HTERT RPE-1 (cell line): ENCODE results near the gene CASP7.
"Not testable (repeated sequence)": the region's sequence is repeated elsewhere in the genome, so short reads cannot be mapped to it uniquely, and the experiment has no call there.

Source experiments
- in situ Hi-C: fragments of 300-500 bp; cut with MboI; formaldehyde crosslinking; loops from 4 replicates; pipeline ENCODE4 v1.14.3; 2020; ENCODE audit warnings: low sequenced_read_pairs

Gene CASP7

DNA sequence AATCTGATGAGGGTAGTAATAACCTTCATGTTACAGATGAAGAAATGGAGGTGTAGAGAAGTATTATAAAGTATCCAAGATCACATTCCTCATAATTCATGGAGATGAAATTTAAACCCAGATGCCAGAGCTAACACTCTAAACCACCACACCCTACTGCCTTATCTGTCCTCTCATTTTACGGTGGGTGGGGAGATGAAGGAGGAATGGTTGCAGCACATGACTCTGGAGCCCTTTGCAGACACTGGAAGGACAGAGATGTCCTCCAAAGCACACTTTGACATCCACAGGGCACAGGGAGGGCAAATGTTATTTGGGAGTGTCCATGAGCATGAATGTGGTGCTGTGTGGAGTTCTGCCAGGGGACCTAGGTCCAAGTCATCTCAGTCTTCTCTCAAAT is 72.8 kb downstream of the CASP7 start:
- in situ Hi-C loops: no loop called here

DNA sequence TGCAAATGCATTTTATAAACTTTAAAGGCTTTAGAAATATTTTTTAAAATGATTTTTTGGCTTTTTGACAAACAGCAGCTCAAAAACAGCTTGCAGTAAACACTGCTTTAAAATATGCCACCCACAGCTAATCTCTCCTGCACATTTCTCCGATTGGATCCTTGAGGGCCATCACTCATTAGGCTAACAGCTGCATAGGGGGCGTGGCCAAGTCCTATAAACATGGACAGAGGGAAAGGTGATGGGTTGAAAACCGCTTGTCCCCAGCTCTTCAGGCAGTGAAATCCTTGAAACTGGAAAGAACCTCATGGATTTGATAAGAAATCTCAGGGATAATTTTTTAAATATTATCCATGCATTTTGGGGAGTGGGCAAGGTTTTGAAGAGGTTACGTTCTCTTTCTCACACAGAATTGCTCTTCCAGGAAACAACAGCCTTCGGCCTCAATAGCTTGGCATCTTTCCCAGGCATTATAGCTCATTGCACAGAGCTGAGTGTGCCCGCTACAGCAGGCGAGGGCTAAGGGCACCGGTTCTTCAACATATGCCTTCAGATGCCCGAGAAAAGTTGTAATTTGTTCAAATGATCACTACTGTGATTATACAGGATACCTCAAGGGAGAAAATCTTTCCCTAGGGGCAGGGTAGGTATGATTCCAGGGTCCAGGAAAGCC is 73.4 kb downstream of the CASP7 start:
- in situ Hi-C loops: no loop called here

DNA sequence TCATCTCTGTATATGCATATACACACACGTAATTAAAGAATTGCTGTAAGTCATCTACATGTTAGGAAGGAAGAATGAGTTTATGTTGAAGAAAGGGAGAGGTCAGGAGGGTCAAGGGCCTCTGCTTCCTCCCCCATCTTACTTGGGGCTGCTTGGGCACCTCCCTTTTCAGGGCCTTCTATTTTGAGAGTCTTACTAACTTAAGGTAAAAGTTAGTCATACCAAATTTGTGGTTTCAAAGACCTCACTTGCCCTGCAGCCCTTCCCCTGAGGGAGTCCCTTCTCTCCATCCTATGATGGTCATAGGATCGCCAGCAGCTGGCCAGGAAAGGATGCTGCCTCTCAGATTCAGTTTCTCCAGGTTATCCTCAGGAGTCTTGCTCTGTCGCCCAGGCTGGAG is 74.4 kb downstream of the CASP7 start:
- in situ Hi-C loops: no loop called here

DNA sequence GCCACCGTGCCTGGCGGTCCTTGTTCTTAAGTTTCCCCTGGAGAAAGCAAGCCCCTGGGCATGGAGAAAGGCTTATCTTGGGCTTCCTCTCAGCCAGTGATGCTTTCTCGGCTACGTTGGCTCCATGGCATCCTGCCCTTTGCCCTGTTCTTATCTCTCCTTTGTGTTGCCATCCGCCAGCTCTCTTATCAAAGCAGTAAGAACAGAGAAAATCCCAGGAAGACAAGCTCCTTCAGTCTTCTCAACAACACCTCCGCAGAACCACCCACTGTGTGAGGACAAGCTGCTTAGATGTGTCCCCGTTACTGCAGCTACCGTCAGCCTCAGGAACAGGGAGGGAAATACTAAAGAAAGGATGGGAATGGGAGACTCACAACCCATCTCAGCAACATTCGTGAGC is 75.1 kb downstream of the CASP7 start:
- in situ Hi-C loops: no loop called here

DNA sequence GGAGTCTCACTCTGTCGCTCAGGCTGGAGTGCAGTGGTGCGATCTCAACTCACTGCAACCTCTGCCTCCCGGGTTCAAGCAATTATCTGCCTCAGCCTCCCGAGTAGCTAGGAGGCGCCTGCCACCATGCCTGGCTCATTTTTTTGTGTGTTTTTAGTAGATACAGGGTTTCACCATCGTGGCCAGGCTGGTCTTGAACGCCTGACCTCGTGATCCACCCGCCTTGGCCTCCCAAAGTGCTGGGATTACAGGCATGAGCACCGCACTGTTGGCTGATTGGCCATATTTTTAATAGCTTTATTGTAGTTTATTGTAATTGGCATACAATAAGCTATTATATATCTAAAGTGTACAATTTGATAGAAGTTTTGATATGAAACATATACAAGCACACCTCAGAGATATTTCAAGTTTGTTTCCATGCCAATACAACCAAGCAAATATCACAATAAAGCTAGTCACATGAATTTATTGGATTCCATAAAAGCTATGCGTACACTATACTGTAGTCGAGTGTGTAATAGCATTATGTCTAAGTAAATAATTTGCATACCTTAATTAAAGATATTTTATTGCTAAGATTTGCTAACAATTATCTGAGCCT is 77.3 kb downstream of the CASP7 start:
- in situ Hi-C loops: no loop called here

DNA sequence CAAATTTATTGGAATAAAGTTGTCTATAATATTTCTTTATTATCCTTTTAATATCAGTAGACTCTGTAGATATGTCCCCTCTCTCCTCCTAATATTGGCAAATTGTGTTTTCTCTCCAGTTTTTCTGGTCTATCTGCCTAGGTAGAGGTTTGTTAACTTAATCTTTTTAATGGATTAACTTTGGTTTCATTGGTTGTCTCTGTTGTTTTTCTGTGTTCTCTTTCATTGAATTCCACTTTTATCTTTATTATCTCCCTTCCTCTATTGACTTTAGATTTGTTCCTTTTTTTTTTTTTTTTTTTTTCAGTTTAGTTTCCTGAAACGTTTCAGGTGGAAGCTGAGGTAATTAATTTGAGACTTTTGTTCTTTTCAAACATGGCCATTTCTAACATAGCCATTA is 82.4 kb downstream of the CASP7 start:
- in situ Hi-C loops: no loop called here

DNA sequence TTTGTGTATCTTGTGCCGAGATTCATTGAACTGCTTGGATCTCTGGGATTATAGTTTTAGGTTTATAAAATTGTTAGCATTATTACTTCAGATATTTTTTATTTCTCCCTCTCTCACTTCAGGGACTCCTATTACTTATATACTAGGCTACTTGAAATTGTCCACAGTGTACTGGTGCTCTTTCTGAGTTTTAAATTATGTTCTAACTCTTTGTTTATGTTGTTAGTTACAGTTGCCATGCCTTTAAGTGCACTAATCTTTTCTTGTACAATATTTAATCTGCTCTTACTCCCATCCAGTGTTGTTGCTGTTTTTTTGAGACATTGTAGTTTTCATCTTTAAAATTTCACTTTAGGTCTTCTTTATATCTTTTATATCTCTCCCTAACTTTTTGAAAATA is 84.9 kb downstream of the CASP7 start:
- in situ Hi-C loops: no loop called here

DNA sequence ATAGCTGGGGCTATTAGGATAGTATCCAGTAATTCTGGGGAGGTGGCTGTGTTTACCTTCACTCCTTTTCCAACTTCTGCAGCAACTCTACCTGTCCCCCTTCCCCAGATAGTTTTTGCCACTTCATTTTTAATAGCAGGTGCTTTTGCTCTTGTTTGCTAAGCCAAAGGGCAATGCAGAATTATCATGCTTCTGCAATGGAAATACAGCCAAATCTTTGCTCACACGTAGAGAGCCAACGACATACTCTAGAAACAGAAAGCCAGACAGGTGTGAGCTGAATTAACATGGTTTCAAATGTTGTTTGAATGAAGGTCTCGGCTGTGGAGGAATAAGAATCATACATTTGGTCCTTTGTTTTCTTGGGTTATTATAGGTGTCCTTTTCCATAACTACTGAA is 86.2 kb downstream of the CASP7 start:
- in situ Hi-C loops: no loop called here

DNA sequence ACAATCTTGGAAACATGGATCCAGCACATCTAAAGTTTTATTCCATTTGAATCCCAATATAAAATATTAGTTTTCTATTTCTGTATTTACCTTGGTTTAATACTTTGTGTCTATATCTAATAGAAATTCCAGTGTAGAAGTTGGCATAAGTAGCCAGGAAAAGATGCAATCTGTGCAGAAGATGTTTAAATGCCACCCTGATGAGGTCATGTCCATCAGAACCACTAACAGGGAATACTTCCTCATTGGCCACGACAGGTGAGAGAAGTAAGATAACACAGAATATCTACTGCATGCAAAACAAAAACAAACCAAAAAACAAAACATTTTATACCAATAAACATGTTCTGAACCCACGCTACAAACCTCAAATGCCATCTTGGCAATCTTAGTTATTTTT is 87.5 kb downstream of the CASP7 start:
- in situ Hi-C loops: no loop called here

DNA sequence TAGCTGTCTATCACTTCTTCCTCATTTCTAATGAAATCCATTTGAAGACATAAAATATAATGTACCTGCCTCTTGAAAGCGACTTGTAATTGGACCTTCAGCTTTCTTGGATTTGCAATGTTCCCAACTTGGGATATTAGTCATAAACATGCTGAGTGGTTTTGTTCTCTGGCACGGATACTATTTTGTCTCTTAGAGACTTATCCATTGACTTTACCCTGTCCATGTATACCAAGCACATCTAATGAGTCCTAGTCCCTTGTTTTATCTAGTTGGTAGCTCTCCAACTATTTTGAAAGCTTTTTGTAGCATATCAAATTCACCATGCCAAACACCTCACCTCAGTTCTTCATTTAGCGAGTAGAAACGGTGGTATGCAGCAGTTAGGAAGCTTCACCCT is 90.6 kb downstream of the CASP7 start:
- in situ Hi-C loops: no loop called here

DNA sequence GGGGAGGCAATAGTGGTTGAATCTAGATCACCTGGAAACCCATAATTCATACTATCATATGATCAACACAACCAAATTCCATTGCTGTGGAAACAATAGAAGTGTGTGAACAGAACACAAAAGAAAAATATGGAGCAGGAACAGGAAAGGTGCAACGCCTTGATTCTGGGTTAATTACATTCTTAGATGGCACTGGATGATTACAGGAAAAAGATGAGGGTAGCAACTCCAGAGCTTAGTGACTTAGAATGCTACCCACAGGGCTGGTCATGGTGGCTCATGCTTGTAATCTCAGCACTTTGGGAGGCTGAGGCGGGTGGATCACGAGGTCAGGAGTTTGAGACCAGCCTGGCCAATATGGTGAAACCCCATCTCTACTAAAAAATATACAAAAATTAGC is 91.4 kb downstream of the CASP7 start:
- in situ Hi-C loops: not testable (repeated sequence)

DNA sequence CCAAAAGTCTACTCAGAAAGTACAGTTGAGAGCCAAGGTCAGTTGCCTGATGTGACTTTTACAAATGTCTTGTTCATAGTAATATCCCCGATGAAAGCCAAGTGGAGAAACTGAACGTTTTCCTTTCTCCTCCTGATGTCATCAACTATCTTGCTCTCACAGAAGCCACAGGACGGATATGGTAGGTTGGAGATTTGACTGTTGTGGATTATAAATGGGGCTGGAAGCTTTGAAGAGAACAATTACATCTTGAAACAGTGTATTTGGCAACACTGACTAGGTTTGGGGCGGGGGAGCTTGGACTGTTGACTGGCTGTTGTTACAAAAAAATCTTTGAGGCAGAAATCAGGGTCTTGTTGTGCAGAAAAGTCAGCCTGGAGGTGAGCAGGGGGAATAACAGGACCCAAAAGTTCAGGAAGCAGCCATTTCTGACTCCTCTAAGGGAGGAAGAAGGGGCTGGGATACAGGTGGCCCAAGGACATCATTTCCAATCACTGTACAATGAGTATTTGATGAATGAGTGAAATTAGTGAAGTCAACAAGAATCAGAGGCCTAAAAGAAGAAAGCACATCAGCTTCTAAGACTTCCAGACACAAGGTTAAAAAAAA is 96.1 kb downstream of the CASP7 start:
- in situ Hi-C loops: no loop called here

DNA sequence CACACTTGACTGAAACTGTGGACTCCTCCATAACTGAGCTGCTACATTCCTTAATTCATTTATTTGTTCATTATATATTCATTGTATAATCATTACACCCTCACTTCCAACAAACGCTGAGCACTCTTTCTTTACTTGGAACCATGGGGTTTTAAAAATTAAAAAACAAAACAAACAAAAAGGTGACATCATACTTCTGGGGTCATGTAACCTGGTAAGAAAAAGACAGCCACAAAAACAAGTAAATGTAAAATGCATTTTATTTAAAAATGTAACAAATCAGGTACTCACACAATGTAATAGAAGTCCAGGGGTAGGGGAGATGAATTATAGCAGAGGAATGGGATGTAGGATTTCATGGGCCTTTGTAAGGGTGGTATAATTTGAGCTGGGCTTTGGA is 96.8 kb downstream of the CASP7 start:
- in situ Hi-C loops: no loop called here
